ENCODE data around the gene CCL4.

DNA sequence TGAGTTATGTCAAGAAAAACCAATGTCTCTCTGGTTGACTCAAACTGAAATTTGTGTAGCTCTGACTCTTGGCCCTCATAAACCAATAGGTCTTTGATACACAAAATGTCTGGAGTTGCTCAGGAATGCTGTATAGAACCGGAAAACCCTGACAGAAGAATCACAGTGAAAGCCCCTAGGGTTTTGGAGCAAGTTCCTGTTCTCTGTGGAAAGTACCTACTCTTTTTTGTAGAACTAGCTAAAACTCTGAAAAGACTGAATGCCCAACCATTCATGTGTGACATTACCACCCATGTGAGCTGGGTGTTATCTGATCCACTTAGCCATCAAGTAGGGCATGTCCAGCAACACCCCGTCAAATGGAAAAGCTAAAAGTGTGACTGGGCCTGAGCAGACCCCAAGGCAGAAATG, 28.8 kb downstream of the CCL4 start:
- no peak for TF ChIP-seq CTCF (IDR thresholded peaks at IDR 0.05; ENCODE audit: low read depth, low read length, poor library complexity, severe bottlenecking)
- no peak for TF ChIP-seq EZH2phosphoT487 (IDR thresholded peaks at IDR 0.05; ENCODE audit: borderline replicate concordance, low read length)

Data from DOHH2 (cell line).